ENCODE results near the gene LIMS1.

DNA sequence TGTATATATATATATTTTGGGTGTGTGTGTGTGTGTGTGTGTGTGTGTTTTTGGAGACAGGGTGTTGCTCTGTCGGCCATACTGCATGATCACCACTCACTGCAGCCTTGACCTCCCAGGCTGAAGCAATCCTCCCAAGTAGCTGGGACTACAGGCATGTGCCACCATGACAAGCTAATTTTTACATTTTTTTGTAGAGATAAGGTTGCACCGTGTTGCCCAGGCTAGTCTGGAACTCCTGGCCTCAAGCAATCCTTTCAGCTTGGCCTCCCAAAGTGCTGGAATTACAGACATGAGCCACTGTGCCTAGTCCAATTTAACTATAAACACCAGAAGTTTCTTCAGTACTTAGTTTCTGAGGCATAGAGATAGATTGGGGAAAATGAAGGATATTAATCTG is 18.3 kb downstream of the LIMS1 start:
- TF ChIP-seq GATA2 (IDR thresholded peaks at IDR 0.05; ENCODE audit: low read depth, low read length) (no peak), GATA3 (IDR thresholded peaks at IDR 0.05; ENCODE audit: low read depth, low read length) (no peak)
